ENCODE measurements around the gene DIPK1A.

The DIPK1A gene

DNA sequence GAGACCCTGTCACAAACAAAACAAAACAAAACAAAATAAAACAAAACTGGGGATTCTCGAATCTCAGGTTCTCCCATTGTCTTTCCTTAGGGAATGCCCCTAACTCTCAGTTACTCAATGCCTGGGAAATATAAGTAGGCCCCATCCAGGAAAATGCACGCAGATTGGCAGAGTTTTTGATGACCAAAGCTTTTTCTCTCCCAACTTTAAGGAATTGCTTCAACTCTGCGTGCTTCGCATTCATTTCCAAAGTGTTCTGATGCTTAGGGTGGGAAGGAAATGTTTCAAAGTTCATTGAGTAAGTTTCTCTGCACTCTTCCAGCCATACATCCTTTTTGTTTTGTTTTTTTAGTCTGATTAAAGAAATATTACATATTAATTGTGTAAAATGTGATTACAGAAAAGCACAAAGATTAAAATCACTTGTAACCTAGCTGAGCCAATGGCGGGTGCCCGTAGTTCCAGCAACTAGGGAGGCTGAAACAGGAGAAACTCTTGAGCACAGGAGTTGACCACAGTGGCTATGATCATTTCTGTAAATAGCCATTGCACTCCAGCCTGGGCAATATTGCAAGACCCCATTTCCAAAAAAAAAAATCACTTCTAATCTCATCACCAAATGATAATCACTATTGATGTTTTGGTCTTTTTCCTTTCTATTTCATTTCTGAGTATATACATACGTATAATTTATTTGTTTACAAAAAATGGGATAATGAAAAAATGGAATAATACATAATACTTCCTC is 157.9 kb downstream of the DIPK1A start:
- Histone ChIP-seq H3K36me3 (ENCODE audit: control insufficient read depth in 2 of 2, insufficient read depth in 1 of 2, low read length in 2 of 2) (no peaks in the 10 kb centered on the region), H3K9me3 (ENCODE audit: control insufficient read depth, insufficient read depth, low read depth, low read length) (no peaks in the 10 kb centered on the region), H3K4me3 (ENCODE audit: low read depth, low read length) (no peak overlapping the region), H3K27ac (ENCODE audit: extremely low read depth, low read depth, low read length) (no peak overlapping the region), H3K4me1 (ENCODE audit: control insufficient read depth, insufficient read depth, low read length) (no peaks in the 10 kb centered on the region)
- CTCF ChIA-PET, result interaction anchor here (0.7 to 2.0 kb wide), 6 partner anchors 14 to 151 kb away, joined by 3 to 11 read pairs (median 5); partner anchors contain the start of genes EVI5 and RPL5
- POLR2A ChIA-PET, result no interaction called here
- TF ChIP-seq, protein P1, sequence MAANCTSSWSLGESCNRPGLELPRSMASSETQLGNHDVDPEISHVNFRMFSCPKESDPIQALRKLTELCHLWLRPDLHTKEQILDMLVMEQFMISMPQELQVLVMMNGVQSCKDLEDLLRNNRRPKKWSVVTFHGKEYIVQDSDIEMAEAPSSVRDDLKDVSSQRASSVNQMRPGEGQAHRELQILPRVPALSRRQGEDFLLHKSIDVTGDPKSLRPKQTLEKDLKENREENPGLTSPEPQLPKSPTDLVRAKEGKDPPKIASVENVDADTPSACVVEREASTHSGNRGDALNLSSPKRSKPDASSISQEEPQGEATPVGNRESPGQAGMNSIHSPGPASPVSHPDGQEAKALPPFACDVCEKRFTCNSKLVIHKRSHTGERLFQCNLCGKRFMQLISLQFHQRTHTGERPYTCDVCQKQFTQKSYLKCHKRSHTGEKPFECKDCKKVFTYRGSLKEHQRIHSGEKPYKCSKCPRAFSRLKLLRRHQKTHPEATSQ (tag by site-specific recombination; IDR thresholded peaks at IDR 0.05), result no peak
- TF ChIP-seq ZNF629 (tag by site-specific recombination; IDR thresholded peaks at IDR 0.05), result no peak
- no peak for TF ChIP-seq ZNF350 (tag by site-specific recombination; IDR thresholded peaks at IDR 0.05)
- no peak for TF ChIP-seq EGR2 (tag by site-specific recombination; IDR thresholded peaks at IDR 0.05; ENCODE audit: low read depth)
- TF ChIP-seq ZNF302 (tag by site-specific recombination; IDR thresholded peaks at IDR 0.05; ENCODE audit: low read depth), result no peak
- peak; percentile 79 for TF ChIP-seq ZNF121 (tag by site-specific recombination; IDR thresholded peaks at IDR 0.05)
- no peak for TF ChIP-seq REST (tag by site-specific recombination; IDR thresholded peaks at IDR 0.05)

DNA sequence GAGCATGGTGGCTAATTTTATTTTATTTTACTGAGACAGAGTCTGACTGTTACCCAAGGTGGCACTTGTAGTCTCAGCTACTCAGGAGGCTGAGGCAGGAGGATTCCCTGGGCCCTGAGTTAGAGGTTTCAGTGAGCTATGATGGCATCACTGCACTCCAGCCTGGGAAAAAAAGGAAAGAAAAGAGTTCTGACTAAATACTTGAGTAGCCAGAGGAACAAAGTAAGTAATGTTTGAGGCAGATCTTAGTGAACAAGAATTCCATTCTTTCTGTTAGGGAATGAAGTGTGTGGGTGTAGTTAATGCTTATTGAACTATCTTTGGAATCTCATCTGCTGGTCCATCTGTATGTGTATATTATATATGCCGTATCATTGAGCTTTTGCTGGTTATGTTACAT is 163.3 kb downstream of the DIPK1A start:
- TF ChIP-seq, protein P2, sequence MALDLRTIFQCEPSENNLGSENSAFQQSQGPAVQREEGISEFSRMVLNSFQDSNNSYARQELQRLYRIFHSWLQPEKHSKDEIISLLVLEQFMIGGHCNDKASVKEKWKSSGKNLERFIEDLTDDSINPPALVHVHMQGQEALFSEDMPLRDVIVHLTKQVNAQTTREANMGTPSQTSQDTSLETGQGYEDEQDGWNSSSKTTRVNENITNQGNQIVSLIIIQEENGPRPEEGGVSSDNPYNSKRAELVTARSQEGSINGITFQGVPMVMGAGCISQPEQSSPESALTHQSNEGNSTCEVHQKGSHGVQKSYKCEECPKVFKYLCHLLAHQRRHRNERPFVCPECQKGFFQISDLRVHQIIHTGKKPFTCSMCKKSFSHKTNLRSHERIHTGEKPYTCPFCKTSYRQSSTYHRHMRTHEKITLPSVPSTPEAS (tag by site-specific recombination; IDR thresholded peaks at IDR 0.05), result no peak
- no peak for TF ChIP-seq ZNF548 (tag by site-specific recombination; IDR thresholded peaks at IDR 0.05)
- TF ChIP-seq BCL6B (tag by site-specific recombination; IDR thresholded peaks at IDR 0.05), result no peak
- no peak for TF ChIP-seq ZNF449 (tag by site-specific recombination; IDR thresholded peaks at IDR 0.05)
- no peak for TF ChIP-seq KLF9 (tag by site-specific recombination; IDR thresholded peaks at IDR 0.05; ENCODE audit: low read depth)
- TF ChIP-seq ZNF623 (tag by site-specific recombination; IDR thresholded peaks at IDR 0.05), result no peak
- TF ChIP-seq ZNF132 (tag by site-specific recombination; IDR thresholded peaks at IDR 0.05; ENCODE audit: borderline replicate concordance), result no peak
- TF ChIP-seq ZEB2 (tag by site-specific recombination; IDR thresholded peaks at IDR 0.05), result no peak
- no peak for TF ChIP-seq KLF1 (tag by site-specific recombination; IDR thresholded peaks at IDR 0.05)
- TF ChIP-seq ZNF155 (tag by site-specific recombination; IDR thresholded peaks at IDR 0.05), result no peak
- no peak for TF ChIP-seq ZNF660 (tag by site-specific recombination; IDR thresholded peaks at IDR 0.05)
- TF ChIP-seq ZBTB20 (tag by site-specific recombination; IDR thresholded peaks at IDR 0.05), result no peak
- TF ChIP-seq SCRT2 (tag by site-specific recombination; IDR thresholded peaks at IDR 0.05), result no peak
- no peaks in the 10 kb centered on the region for H3K36me3 ChIP-seq (ENCODE audit: control insufficient read depth in 2 of 2, insufficient read depth in 1 of 2, low read length in 2 of 2)
- H3K27ac ChIP-seq (ENCODE audit: extremely low read depth, low read depth, low read length), result no peak overlapping the region
- no peak overlapping the region for H3K4me3 ChIP-seq (ENCODE audit: low read depth, low read length)
- H3K4me1 ChIP-seq (ENCODE audit: control insufficient read depth, insufficient read depth, low read length), result no peaks in the 10 kb centered on the region
- CTCF ChIA-PET, result interaction anchor here (0.6 to 1.5 kb wide), 2 partner anchors 12 to 21 kb away, joined by 3 read pairs; no protein-coding TSS in a partner anchor
- POLR2A ChIA-PET, result no interaction called here
- no peaks in the 10 kb centered on the region for H3K9me3 ChIP-seq (ENCODE audit: control insufficient read depth, insufficient read depth, low read depth, low read length)

All from HEK293 (cell line).